Measurements from ENCODE around the gene ATP5MC2. TPM values are rescaled to one million over a fixed set of nuclear protein-coding genes. Genes with fewer than 3 reads are reported as not detected.

The ATP5MC2 gene
- total RNA-seq, 3 donors from 2014 or later (not counting 1 experiment from before 2014, with no cell fraction given) = 180 to 195 (median 184) TPM

GRCh38 chr12:53706080-53706479 is 30.2 kb upstream of the ATP5MC2 start:
- Mint-ChIP-seq H3K27me3 (ENCODE audit: low read depth in 2 of 2) (peaks cover 32 to 38% of the 10 kb centered on the region in 2 donors), H3K4me1 (peaks cover 5 to 11% of the 10 kb centered on the region in 2 donors), H3K36me3 (no peaks in the 10 kb centered on the region), H3K4me3 (no peak overlapping the region), H3K27ac (no peak overlapping the region), H3K9me3 (no peaks in the 10 kb centered on the region)
- Histone ChIP-seq H3K27me3 (ENCODE audit: control insufficient read depth, insufficient read depth, low read length) (peaks cover 23% of the 10 kb centered on the region), H3K36me3 (ENCODE audit: control insufficient read depth, insufficient read depth, low read length) (no peaks in the 10 kb centered on the region), H3K4me1 (ENCODE audit: control insufficient read depth, insufficient read depth, low read length) (no peaks in the 10 kb centered on the region), H3K27ac (ENCODE audit: low read length) (no peak overlapping the region), H3K4me3 (ENCODE audit: low read length) (no peak overlapping the region), H3K9me3 (ENCODE audit: control insufficient read depth, insufficient read depth, low read length) (no peaks in the 10 kb centered on the region)
- WGBS (ENCODE audit: insufficient coverage) = 81% methylated on average over 1 of the region's 1 CpG
- ATAC-seq (no peak), DNase-seq (no peak)
- intact Hi-C loops (cut with micrococcal nuclease) = no loop called here
- TF ChIP-seq CTCF (IDR thresholded peaks at IDR 0.05) = no peak

- Histone ChIP-seq H3K9me3 (ENCODE audit: control insufficient read depth, insufficient read depth, low read length) (no peaks in the 10 kb centered on the region), H3K27me3 (ENCODE audit: control insufficient read depth, insufficient read depth, low read length) (peaks cover 36% of the 10 kb centered on the region), H3K27ac (ENCODE audit: low read length) (no peak overlapping the region), H3K4me3 (ENCODE audit: low read length) (no peak overlapping the region), H3K36me3 (ENCODE audit: control insufficient read depth, insufficient read depth, low read length) (no peaks in the 10 kb centered on the region), H3K4me1 (ENCODE audit: control insufficient read depth, insufficient read depth, low read length) (no peaks in the 10 kb centered on the region)
- ATAC-seq = no peak
- Mint-ChIP-seq H3K36me3 (no peaks in the 10 kb centered on the region), H3K9me3 (no peaks in the 10 kb centered on the region), H3K4me1 (peaks cover 5% of the 10 kb centered on the region in 2 donors), H3K27me3 (ENCODE audit: low read depth in 2 of 2) (peaks cover 51 to 61% of the 10 kb centered on the region in 2 donors), H3K4me3 (no peak overlapping the region), H3K27ac (no peak overlapping the region)
- DNase-seq = no peak
- intact Hi-C loops (cut with micrococcal nuclease) = loop anchor here (2.0 kb wide), 1 partner anchor 53 kb away; no protein-coding TSS in a partner anchor
- WGBS (ENCODE audit: insufficient coverage) = 83% methylated on average over 3 of the region's 4 CpGs
- TF ChIP-seq CTCF (IDR thresholded peaks at IDR 0.05) = no peak
Observed at GRCh38 chr12:53703756-53704155, 27.9 kb upstream of the ATP5MC2 start.

DNA sequence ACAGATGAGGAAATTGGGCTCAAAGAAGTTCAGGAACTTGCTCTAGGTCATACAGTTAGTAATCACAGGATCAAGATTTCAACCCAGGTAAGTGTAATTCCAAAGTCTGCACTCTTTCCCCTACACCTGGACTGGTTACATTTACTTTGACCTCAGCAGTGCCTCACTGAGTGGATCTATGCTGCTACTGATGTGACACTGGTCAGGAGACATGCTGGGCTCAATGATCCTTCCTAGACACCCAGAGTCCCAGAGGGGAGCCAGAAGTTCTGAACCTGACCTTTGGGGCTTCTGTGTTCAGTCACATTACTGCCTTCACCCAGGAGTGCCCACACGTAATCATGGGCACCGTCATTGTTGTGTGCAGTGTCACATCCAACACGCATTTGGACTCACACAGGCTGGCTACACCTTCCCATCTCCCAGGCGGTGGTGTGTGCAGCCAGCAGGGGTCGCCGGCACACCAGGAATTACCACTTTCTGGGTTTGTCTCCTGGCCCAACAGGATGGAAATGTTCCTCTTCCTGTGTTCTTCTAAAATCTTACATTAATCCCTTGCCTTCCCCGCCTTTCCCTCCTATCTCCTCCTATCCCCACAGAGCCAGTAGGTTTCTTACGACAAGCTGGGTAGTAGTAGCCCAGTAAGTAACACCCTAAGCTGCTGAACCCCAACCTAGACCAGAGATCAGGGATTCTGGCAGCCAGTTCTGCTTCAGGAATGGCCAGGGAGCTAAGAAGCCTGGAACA is 25.8 kb upstream of the ATP5MC2 start:
- Mint-ChIP-seq H3K4me1 (peaks cover 11% of the 10 kb centered on the region in 2 donors), H3K9me3 (no peaks in the 10 kb centered on the region), H3K36me3 (no peaks in the 10 kb centered on the region), H3K27me3 (ENCODE audit: low read depth in 2 of 2) (peaks cover 63 to 81% of the 10 kb centered on the region in 2 donors), H3K4me3 (no peak overlapping the region), H3K27ac (no peak overlapping the region)
- intact Hi-C loops (cut with micrococcal nuclease) = loop anchor here (1.0 to 2.0 kb wide), 2 partner anchors 45 to 55 kb away; no protein-coding TSS in a partner anchor
- Histone ChIP-seq H3K4me1 (ENCODE audit: control insufficient read depth, insufficient read depth, low read length) (peaks cover 3% of the 10 kb centered on the region), H3K9me3 (ENCODE audit: control insufficient read depth, insufficient read depth, low read length) (no peaks in the 10 kb centered on the region), H3K4me3 (ENCODE audit: low read length) (no peak overlapping the region), H3K36me3 (ENCODE audit: control insufficient read depth, insufficient read depth, low read length) (no peaks in the 10 kb centered on the region), H3K27me3 (ENCODE audit: control insufficient read depth, insufficient read depth, low read length) (peaks cover 44% of the 10 kb centered on the region), H3K27ac (ENCODE audit: low read length) (no peak overlapping the region)
- DNase-seq = peak; percentile 64 to 85
- 6% methylated on average over 8 of the region's 8 CpGs for WGBS (ENCODE audit: insufficient coverage)
- peak; percentile 72 to 93 (median 92) for ATAC-seq
- TF ChIP-seq CTCF (IDR thresholded peaks at IDR 0.05) = peak; percentile 86

All from natural killer cell (primary cell).